ENCODE results near the gene ITGB6.

ITGB6 gene

DNA sequence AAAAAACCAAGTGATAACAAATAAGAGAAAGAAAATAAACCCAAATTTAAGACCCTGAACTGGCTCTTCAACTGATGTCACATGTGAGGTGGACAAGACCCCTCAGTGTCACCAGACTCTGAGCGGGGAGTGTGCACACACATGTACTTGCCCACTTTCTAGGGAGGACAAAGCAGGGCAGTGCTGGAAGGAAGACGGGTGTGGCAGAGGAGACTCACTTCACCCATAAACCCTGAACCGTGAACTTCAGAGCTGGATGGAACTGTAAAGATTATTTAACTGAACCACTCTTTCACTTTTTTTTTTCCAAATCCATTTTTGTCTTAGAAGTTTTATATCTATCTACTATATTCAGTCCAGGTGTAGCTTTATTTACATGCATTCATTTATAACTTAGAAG is 149.9 kb downstream of the ITGB6 start:
- DNase-seq (ENCODE audit: low spot score), result no peak
